Measurements from ENCODE around the gene MAP3K9. TPM values are rescaled to one million over a fixed set of nuclear protein-coding genes. Genes with fewer than 3 reads are reported as not detected.

MAP3K9 gene
- total and polyA plus RNA-seq, 9 of the 15 experiments (the other 6 are each of a cell fraction or from before 2014, with no cell fraction given), result 0.03 to 0.60 (median 0.36) TPM

- peak in 3 of 4 experiments; percentile 14 to 27 (median 27) for DNase-seq (ENCODE audit: extremely low read depth in 1 of 4, low spot score in 3 of 4)
- H3K4me1 ChIP-seq (replicated peaks in 1 of 2; ENCODE audit: control insufficient read depth in 2 of 2, insufficient read depth in 2 of 2, low read length in 2 of 2), result peaks cover 0 to 8% of the 10 kb centered on the region in 2 experiments; a peak in 2 of 5 replicates
- H3K27ac ChIP-seq (ENCODE audit: extremely low read depth, low read depth, low read length), result no peak overlapping the region
- FAIRE-seq, result no peak
- ChIA-PET CTCF (ENCODE audit: low intra/inter-chr PET ratio) (no interaction called here), POLR2A (no interaction called here)
- peaks cover 4 to 6% of the 10 kb centered on the region in 2 experiments; a peak in 4 of 5 replicates for H3K27me3 ChIP-seq (ENCODE audit: control insufficient read depth in 2 of 2, insufficient read depth in 2 of 2, low read length in 2 of 2)
- no peaks in the 10 kb centered on the region for H3K36me3 ChIP-seq (ENCODE audit: control insufficient read depth, insufficient read depth, low read length)
- ATAC-seq, result peak; percentile 58
- no TSS peak for BruUV-seq (replicated peaks)
- peak overlapping the region; percentile 13; the same call in 1 of the 2 replicates for H3K4me3 ChIP-seq
- no peaks in the 10 kb centered on the region for H3K9me1 ChIP-seq (ENCODE audit: control insufficient read depth, insufficient read depth, low read length)
- peak overlapping the region; percentile 25; the same call in 1 of the 2 replicates for H3K4me2 ChIP-seq (ENCODE audit: insufficient read depth, low read length)
- H2AFZ ChIP-seq (ENCODE audit: low read depth, low read length), result no peak overlapping the region
- H3K79me2 ChIP-seq (ENCODE audit: control insufficient read depth, insufficient read depth, low read length), result no peaks in the 10 kb centered on the region
- intact Hi-C loops (cut with micrococcal nuclease), result no loop called here
- H3K9ac ChIP-seq (ENCODE audit: insufficient read depth in 1 of 2, low read depth in 2 of 2, low read length in 2 of 2), result peak overlapping the region in 1 of 2 experiments; percentile 52; a peak in 1 of 4 replicates
- H3K9me3 ChIP-seq (replicated peaks; ENCODE audit: control insufficient read depth, insufficient read depth, low read depth, low read length), result no peaks in the 10 kb centered on the region
- 3% methylated on average over 18 of the region's 77 CpGs for WGBS (ENCODE audit: insufficient coverage, low coverage, missing lambda C conversion rate)
- no peaks in the 10 kb centered on the region for H4K20me1 ChIP-seq (replicated peaks; ENCODE audit: control insufficient read depth, insufficient read depth, low read length)
- in situ Hi-C loops (cut with MboI), result no loop called here
- TF ChIP-seq SRF (CRISPR knock-in tag; IDR thresholded peaks at IDR 0.05) (no peak), ZNF133 (CRISPR knock-in tag; IDR thresholded peaks at IDR 0.05) (no peak), TAL1 (IDR thresholded peaks at IDR 0.05) (no peak), CXXC5 (CRISPR knock-in tag; IDR thresholded peaks at IDR 0.05) (no peak), BMI1 (IDR thresholded peaks at IDR 0.05; ENCODE audit: low read length) (no peak), MAZ (CRISPR knock-in tag; conservative IDR thresholded peaks at IDR 0.05 in 1 of 2, IDR thresholded peaks at IDR 0.05 in 1 of 2) (peak; percentile 22 to 46; a peak in 1 of 4 replicates), MTA2 (IDR thresholded peaks at IDR 0.05; ENCODE audit: low read depth) (no peak), ZNF512 (tag; IDR thresholded peaks at IDR 0.05) (peak; percentile 85), EGR1 (conservative IDR thresholded peaks at IDR 0.05) (no peak; the same call in 1 of the 2 replicates), ZNF311 (CRISPR knock-in tag; IDR thresholded peaks at IDR 0.05) (no peak), PPARD (CRISPR knock-in tag; IDR thresholded peaks at IDR 0.05) (no peak), KLF16 (IDR thresholded peaks at IDR 0.05) (no peak)
- TF ChIP-seq, protein P1, sequence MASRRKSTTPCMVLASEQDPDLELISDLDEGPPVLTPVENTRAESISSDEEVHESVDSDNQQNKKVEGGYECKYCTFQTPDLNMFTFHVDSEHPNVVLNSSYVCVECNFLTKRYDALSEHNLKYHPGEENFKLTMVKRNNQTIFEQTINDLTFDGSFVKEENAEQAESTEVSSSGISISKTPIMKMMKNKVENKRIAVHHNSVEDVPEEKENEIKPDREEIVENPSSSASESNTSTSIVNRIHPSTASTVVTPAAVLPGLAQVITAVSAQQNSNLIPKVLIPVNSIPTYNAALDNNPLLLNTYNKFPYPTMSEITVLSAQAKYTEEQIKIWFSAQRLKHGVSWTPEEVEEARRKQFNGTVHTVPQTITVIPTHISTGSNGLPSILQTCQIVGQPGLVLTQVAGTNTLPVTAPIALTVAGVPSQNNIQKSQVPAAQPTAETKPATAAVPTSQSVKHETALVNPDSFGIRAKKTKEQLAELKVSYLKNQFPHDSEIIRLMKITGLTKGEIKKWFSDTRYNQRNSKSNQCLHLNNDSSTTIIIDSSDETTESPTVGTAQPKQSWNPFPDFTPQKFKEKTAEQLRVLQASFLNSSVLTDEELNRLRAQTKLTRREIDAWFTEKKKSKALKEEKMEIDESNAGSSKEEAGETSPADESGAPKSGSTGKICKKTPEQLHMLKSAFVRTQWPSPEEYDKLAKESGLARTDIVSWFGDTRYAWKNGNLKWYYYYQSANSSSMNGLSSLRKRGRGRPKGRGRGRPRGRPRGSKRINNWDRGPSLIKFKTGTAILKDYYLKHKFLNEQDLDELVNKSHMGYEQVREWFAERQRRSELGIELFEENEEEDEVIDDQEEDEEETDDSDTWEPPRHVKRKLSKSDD (conservative IDR thresholded peaks at IDR 0.05; ENCODE audit: low read length), result no peak
- TF ChIP-seq, protein P2, sequence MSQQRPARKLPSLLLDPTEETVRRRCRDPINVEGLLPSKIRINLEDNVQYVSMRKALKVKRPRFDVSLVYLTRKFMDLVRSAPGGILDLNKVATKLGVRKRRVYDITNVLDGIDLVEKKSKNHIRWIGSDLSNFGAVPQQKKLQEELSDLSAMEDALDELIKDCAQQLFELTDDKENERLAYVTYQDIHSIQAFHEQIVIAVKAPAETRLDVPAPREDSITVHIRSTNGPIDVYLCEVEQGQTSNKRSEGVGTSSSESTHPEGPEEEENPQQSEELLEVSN (IDR thresholded peaks at IDR 0.05; ENCODE audit: borderline replicate concordance in 1 of 2, extremely low read depth in 1 of 2, insufficient read depth in 1 of 2, insufficient read length in 1 of 2, low read depth in 1 of 2, low read length in 1 of 2, poor library complexity in 1 of 2, severe bottlenecking in 1 of 2), result peak in 1 of 2 experiments; percentile 35
These were observed 12.5 kb upstream of the MAP3K9 start for GRCh38 chr14:70821584-70822529.
